ENCODE measurements around the gene ST6GALNAC5. TPM values are rescaled to one million over a fixed set of nuclear protein-coding genes. Genes with fewer than 3 reads are reported as not detected.
"Not testable (repeated sequence)": the region's sequence is repeated elsewhere in the genome, so short reads cannot be mapped to it uniquely, and the experiment has no call there.

Gene ST6GALNAC5
- not detected for total RNA-seq

GRCh38 chr1:76867342-76868130 lies at the start of gene ST6GALNAC5:
TSS of gene ST6GALNAC5 (plus strand) at chr1:76867480.
- DNase-seq: no peak

- no peak for DNase-seq
These were observed 47.3 kb upstream of the ST6GALNAC5 start for GRCh38 chr1:76820028-76820427.

GRCh38 chr1:76822961-76823360 lies 44.3 kb upstream of the ST6GALNAC5 start:
- DNase-seq: not testable (repeated sequence)

GRCh38 chr1:76824106-76824505 lies 43.2 kb upstream of the ST6GALNAC5 start:
- DNase-seq: no peak

GRCh38 chr1:76826072-76826845 lies 41.0 kb upstream of the ST6GALNAC5 start:
- no peak for DNase-seq

GRCh38 chr1:76827066-76827465 lies 40.2 kb upstream of the ST6GALNAC5 start:
- no peak for DNase-seq

- no peak for DNase-seq
These were observed 36.9 kb upstream of the ST6GALNAC5 start for GRCh38 chr1:76830373-76830772.

- DNase-seq: no peak
These were observed 34.8 kb upstream of the ST6GALNAC5 start for GRCh38 chr1:76832521-76832920.

GRCh38 chr1:76833151-76833550 lies 34.1 kb upstream of the ST6GALNAC5 start:
- no peak for DNase-seq

GRCh38 chr1:76833856-76834255 lies 33.4 kb upstream of the ST6GALNAC5 start:
- no peak for DNase-seq

GRCh38 chr1:76835203-76835602 lies 32.1 kb upstream of the ST6GALNAC5 start:
- DNase-seq: no peak

GRCh38 chr1:76840278-76840677 lies 27.0 kb upstream of the ST6GALNAC5 start:
- DNase-seq: no peak

GRCh38 chr1:76841460-76841859 lies 25.8 kb upstream of the ST6GALNAC5 start:
- DNase-seq: no peak

- DNase-seq: no peak
These were observed 23.3 kb upstream of the ST6GALNAC5 start for GRCh38 chr1:76843821-76844464.

- no peak for DNase-seq
These were observed 13.0 kb upstream of the ST6GALNAC5 start for GRCh38 chr1:76854255-76854654.

- no peak for DNase-seq
These were observed 11.2 kb upstream of the ST6GALNAC5 start for GRCh38 chr1:76856104-76856503.

GRCh38 chr1:76857138-76857537 lies 10.1 kb upstream of the ST6GALNAC5 start:
- DNase-seq: no peak

- DNase-seq: no peak
These were observed 9.3 kb upstream of the ST6GALNAC5 start for GRCh38 chr1:76857973-76858372.

- no peak for DNase-seq
These were observed 6.1 kb upstream of the ST6GALNAC5 start for GRCh38 chr1:76861149-76861548.

GRCh38 chr1:76862447-76862846 lies 4.8 kb upstream of the ST6GALNAC5 start:
- no peak for DNase-seq

GRCh38 chr1:76864383-76864782 lies 2.9 kb upstream of the ST6GALNAC5 start:
- DNase-seq: no peak

- no peak for DNase-seq
These were observed 1.5 kb upstream of the ST6GALNAC5 start for GRCh38 chr1:76865696-76866286.

- no peak for DNase-seq
These were observed 714 bp upstream of the ST6GALNAC5 start for GRCh38 chr1:76866566-76866965.
